GM19372 (cell line): ENCODE data around the gene ZNF723.
"Not testable (repeated sequence)": the region's sequence is repeated elsewhere in the genome, so short reads cannot be mapped to it uniquely, and the experiment has no call there.

Experiments used
- ATAC-seq: cut with Tn5 transposase; IDR thresholded peaks from one replicate; pipeline ENCODE4 v1.9.1; 2021; ENCODE audit warnings: mild to moderate bottlenecking, low read depth, moderate library complexity; ENCODE audit not compliant: unreplicated experiment

ZNF723 gene

GRCh38 chr19:22832031-22832762, at the start of gene ZNF723:
Gene ZNF723, plus strand, starts transcription at chr19:22832291. Its CDS starts 89 bp downstream, at chr19:22832380.
- ATAC-seq, result no peak

- ATAC-seq, result no peak
Observed at GRCh38 chr19:22783651-22784410, 48.3 kb upstream of the ZNF723 start, which contains the start of gene ZNF99. Gene ZNF99, minus strand, starts transcription at chr19:22784151. Its CDS starts 135 bp downstream, at chr19:22784016.

- not testable (repeated sequence) for ATAC-seq
Observed at GRCh38 chr19:22792863-22793262, 39.2 kb upstream of the ZNF723 start.

GRCh38 chr19:22797040-22797439, 35.1 kb upstream of the ZNF723 start:
- no peak for ATAC-seq

- ATAC-seq, result no peak
Observed at GRCh38 chr19:22806418-22806817, 25.7 kb upstream of the ZNF723 start.

- no peak for ATAC-seq
Observed at GRCh38 chr19:22807061-22807835, 24.8 kb upstream of the ZNF723 start.

- no peak for ATAC-seq
Observed at GRCh38 chr19:22814124-22814523, 18.0 kb upstream of the ZNF723 start.

- no peak for ATAC-seq
Observed at GRCh38 chr19:22831211-22831610, 880 bp upstream of the ZNF723 start.

- ATAC-seq, result not testable (repeated sequence)
Observed at GRCh38 chr19:22857713-22858320, 25.7 kb downstream of the ZNF723 start.

GRCh38 chr19:22882797-22883196, 50.7 kb downstream of the ZNF723 start:
- ATAC-seq, result no peak

- no peak for ATAC-seq
Observed at GRCh38 chr19:22893855-22894270, 61.8 kb downstream of the ZNF723 start.

GRCh38 chr19:22901431-22902130, 69.5 kb downstream of the ZNF723 start:
- ATAC-seq, result no peak
